Endothelial cell of umbilical vein (primary cell): ENCODE results near the gene CNTLN. TPM values are rescaled to one million over a fixed set of nuclear protein-coding genes. Genes with fewer than 3 reads are reported as not detected.
"Not testable (repeated sequence)": the region's sequence is repeated elsewhere in the genome, so short reads cannot be mapped to it uniquely, and the experiment has no call there.

Experiments used
- BruUV-seq: library from RNA; stranded (reverse); fragments of 400-500 nt; replicated peaks from 2 replicates; lab custom pipeline; 2021; lab: Mats Ljungman, UMichigan
- CTCF ChIA-PET: fragments of 300-600, 350-600 bp; sonication (Branson Sonifier 250); formaldehyde crosslinking; loops from one replicate; lab custom pipeline; 2021; ENCODE audit warnings: antibody characterized with exemption, inconsistent platforms; lab: Charles Lee
- POLR2A ChIA-PET: fragments of 300-600, 350-600 bp; sonication (Branson Sonifier 250); formaldehyde crosslinking; loops from one replicate; lab custom pipeline; 2021; ENCODE audit warnings: antibody characterized with exemption, inconsistent platforms; lab: Charles Lee
- DNase-seq: peaks from one replicate; pipeline ENCODE4 v3.0.0-alpha.2; 2011; ENCODE audit warnings: low read depth, low spot score
- FAIRE-seq: peaks from 2 replicates; lab custom pipeline; 2011; peaks lifted over from hg19 to GRCh38; lab: Jason Lieb, UNC
- H2AFZ ChIP-seq: 2 replicates; pipeline ENCODE4 v1.6.0; 2012; ENCODE audit warnings: low read depth, low read length, control low read depth, inconsistent platforms
- H3K27ac ChIP-seq: 2 replicates; pipeline ENCODE4 v1.5.1; 2011; ENCODE audit warnings: low read depth, mild to moderate bottlenecking, control low read depth, low read length, moderate library complexity; ENCODE audit not compliant: insufficient read depth
- H3K27me3 ChIP-seq, 2 experiments: 2 replicates each; pipeline versions ENCODE4 v1.6.0 to v1.6.1; 2011; ENCODE audit warnings: low read length in 2 of 2, mixed read lengths in 1 of 2; ENCODE audit not compliant: control insufficient read depth in 2 of 2, insufficient read depth in 2 of 2
- H3K36me3 ChIP-seq, 2 experiments: 2 replicates in 1 of 2; 3 replicates in 1 of 2; pipeline ENCODE4 v1.5.1; 2011; ENCODE audit warnings: low read length in 2 of 2, mild to moderate bottlenecking in 1 of 2, moderate library complexity in 1 of 2; ENCODE audit not compliant: control insufficient read depth in 2 of 2, insufficient read depth in 2 of 2; ENCODE audit errors: extremely low read depth in 1 of 2
- H3K4me1 ChIP-seq: 3 replicates; pipeline ENCODE4 v1.5.1; 2011; ENCODE audit warnings: mild to moderate bottlenecking, low read length; ENCODE audit not compliant: control insufficient read depth, insufficient read depth; ENCODE audit errors: extremely low read depth
- H3K4me2 ChIP-seq: 2 replicates; pipeline ENCODE4 v1.6.1; 2011; ENCODE audit warnings: low read length, control low read depth, mixed read lengths; ENCODE audit not compliant: insufficient read depth
- H3K4me3 ChIP-seq, 3 experiments: fragments of 200-600 bp in 1 of 3; sonication (generic), shearing (Covaris generic) in 1 of 3; replicated peaks in 1 of 3; 2 replicates each; pipeline ENCODE4 v1.5.1; 2011 to 2016; ENCODE audit warnings: control low read depth in 3 of 3, low read length in 3 of 3, mild to moderate bottlenecking in 2 of 3, inconsistent platforms in 1 of 3, low read depth in 1 of 3, moderate library complexity in 1 of 3; ENCODE audit not compliant: insufficient read depth in 1 of 3
- H3K79me2 ChIP-seq: 2 replicates; pipeline ENCODE4 v1.6.0; 2012; ENCODE audit warnings: low read length, inconsistent platforms; ENCODE audit not compliant: control insufficient read depth, insufficient read depth
- H3K9ac ChIP-seq: replicated peaks from 2 replicates; pipeline ENCODE3; 2011; ENCODE audit warnings: low read length, control low read depth; ENCODE audit not compliant: insufficient read depth; ENCODE audit errors: extremely low read depth
- H3K9me1 ChIP-seq: replicated peaks from 3 replicates; pipeline ENCODE4 v1.6.0; 2011; ENCODE audit warnings: mild to moderate bottlenecking, low read length; ENCODE audit not compliant: control insufficient read depth, insufficient read depth; ENCODE audit errors: extremely low read depth
- H3K9me3 ChIP-seq: replicated peaks from 2 replicates; pipeline ENCODE4 v1.5.1; 2012; ENCODE audit warnings: low read length, inconsistent platforms; ENCODE audit not compliant: control insufficient read depth, insufficient read depth
- H4K20me1 ChIP-seq: replicated peaks from 2 replicates; pipeline ENCODE3; 2011; ENCODE audit warnings: mild to moderate bottlenecking, low read length; ENCODE audit not compliant: control insufficient read depth, insufficient read depth; ENCODE audit errors: extremely low read depth
- CTCF ChIP-seq, 2 donors: IDR thresholded peaks; 1 replicate in 1 of 2; 2 replicates in 1 of 2; pipeline ENCODE4 v1.5.1; 2011; ENCODE audit warnings: low read length in 2 of 2, mild to moderate bottlenecking in 2 of 2, moderate library complexity in 2 of 2, control low read depth in 1 of 2, inconsistent platforms in 1 of 2, low read depth in 1 of 2; ENCODE audit not compliant: insufficient read depth in 1 of 2; ENCODE audit errors: extremely low read depth in 1 of 2
- EZH2 ChIP-seq: IDR thresholded peaks from 2 replicates; pipeline ENCODE4 v1.6.1; 2012; ENCODE audit warnings: borderline replicate concordance, low read depth, mild to moderate bottlenecking, moderate library complexity, low read length, inconsistent platforms; ENCODE audit not compliant: severe bottlenecking
- FOS ChIP-seq: IDR thresholded peaks from 2 replicates; pipeline ENCODE4 v1.6.1; 2011; ENCODE audit warnings: mild to moderate bottlenecking, low read length, moderate library complexity, borderline replicate concordance; ENCODE audit not compliant: insufficient read depth
- GATA2 ChIP-seq: IDR thresholded peaks from 2 replicates; pipeline ENCODE4 v1.7.0; 2011; ENCODE audit warnings: low read depth, mild to moderate bottlenecking, moderate library complexity, mixed read lengths, low read length; ENCODE audit not compliant: insufficient read length, insufficient read depth
- JUN ChIP-seq: IDR thresholded peaks from 2 replicates; pipeline ENCODE4 v1.6.1; 2011; ENCODE audit warnings: borderline replicate concordance, low read depth; ENCODE audit not compliant: insufficient read length, insufficient read depth
- MAX ChIP-seq: IDR thresholded peaks from 2 replicates; pipeline ENCODE4 v1.6.1; 2011; ENCODE audit not compliant: insufficient read depth, insufficient read length
- MYC ChIP-seq: IDR thresholded peaks from one replicate; pipeline ENCODE4 v1.6.1; 2011; ENCODE audit warnings: mild to moderate bottlenecking, low read depth, low read length
- POLR2A ChIP-seq: IDR thresholded peaks from 2 replicates; pipeline ENCODE4 v1.6.1; 2012; ENCODE audit warnings: low read depth, mild to moderate bottlenecking, control low read depth, low read length
- POLR2AphosphoS5 ChIP-seq: IDR thresholded peaks from 2 replicates; pipeline ENCODE4 v1.6.1; 2012; ENCODE audit warnings: low read depth, mild to moderate bottlenecking, control low read depth, low read length, moderate library complexity; ENCODE audit not compliant: insufficient read depth
- dilution Hi-C: fragments of 300-500 bp; cut with MboI; formaldehyde crosslinking; loops from one replicate; pipeline ENCODE4 v1.15.0; 2019; ENCODE audit warnings: low sequenced_read_pairs; ENCODE audit not compliant: extremely low pct_ligation_motif_present
- intact Hi-C: fragments of 100-400 bp; cut with micrococcal nuclease; formaldehyde crosslinking; loops from one replicate; pipeline ENCODE4 v1.10.0; 2022
- polyA plus RNA-seq, 4 experiments: library from polyadenylated mRNA; depleted of rRNA in 3 of 4; stranded (reverse) in 3 of 4; unstranded in 1 of 4; fragments of >200 nt; gene quantifications; 2 replicates each; pipeline versions ENCODE4 v1.2.1 to v1.2.3, GENCODE V29; 2011 to 2012; ENCODE audit warnings: missing spikeins in 1 of 4
- total RNA-seq: library from RNA; stranded (reverse); gene quantifications from 2 replicates; pipeline ENCODE4 v1.2.3, GENCODE V29; 2021

CNTLN gene
- total and polyA plus RNA-seq, 2 donors (not counting 3 experiments of a cell fraction or from before 2014, with no cell fraction given): 3.5 to 15.8 TPM

DNA sequence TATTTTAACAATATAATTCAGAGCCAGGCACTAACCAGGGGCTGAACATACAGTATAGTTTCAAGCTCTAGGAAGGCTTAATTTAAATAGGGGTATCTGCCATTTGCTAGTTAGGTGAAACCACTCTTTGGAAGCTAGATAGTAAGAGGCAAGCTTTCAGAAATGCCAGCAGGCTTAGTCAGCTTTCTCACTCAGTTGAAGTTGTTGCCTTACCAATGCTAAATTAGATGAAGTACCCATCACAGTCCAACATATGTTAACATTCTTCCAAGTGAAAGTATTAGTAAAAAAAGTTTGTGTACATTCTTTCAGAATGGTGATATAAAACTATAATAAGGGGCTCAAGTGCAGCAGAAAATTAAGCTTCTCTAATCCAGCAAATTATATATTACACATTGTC is 215.0 kb downstream of the CNTLN start:
- no peaks in the 10 kb centered on the region for H3K36me3 ChIP-seq
- no peaks in the 10 kb centered on the region for H3K9me3 ChIP-seq
- H3K4me3 ChIP-seq: no peak overlapping the region
- no peak overlapping the region for H3K27ac ChIP-seq
- TF ChIP-seq CTCF (IDR thresholded peaks at IDR 0.05; ENCODE audit: extremely low read depth in 1 of 2, insufficient read depth in 1 of 2, low read depth in 1 of 2, low read length in 2 of 2) (no peak), MYC (no peak), POLR2A (no peak), POLR2AphosphoS5 (no peak), JUN (no peak), GATA2 (no peak), FOS (no peak), MAX (no peak), EZH2 (no peak)
- no peaks in the 10 kb centered on the region for H3K4me1 ChIP-seq
- H3K4me2 ChIP-seq: no peak overlapping the region
- intact Hi-C loops (no loop called here), dilution Hi-C loops (no loop called here)
- CTCF ChIA-PET: interaction anchor here (1.2 kb wide), 1 partner anchor 13 kb away, joined by 3 read pairs; no protein-coding TSS in a partner anchor
- no peak overlapping the region for H3K9ac ChIP-seq
- H3K27me3 ChIP-seq: no peaks in the 10 kb centered on the region
- H2AFZ ChIP-seq: no peak overlapping the region
- FAIRE-seq: no peak
- no TSS peak for BruUV-seq
- H3K79me2 ChIP-seq: no peaks in the 10 kb centered on the region
- no peaks in the 10 kb centered on the region for H4K20me1 ChIP-seq
- no peak for DNase-seq
- POLR2A ChIA-PET: no interaction called here
- no peaks in the 10 kb centered on the region for H3K9me1 ChIP-seq

- H3K27me3 ChIP-seq, POLR2A ChIA-PET, H3K9me3 ChIP-seq, dilution Hi-C loops, H4K20me1 ChIP-seq, H3K4me3 ChIP-seq, H3K9ac ChIP-seq, H3K79me2 ChIP-seq, BruUV-seq, H3K36me3 ChIP-seq, H3K9me1 ChIP-seq, intact Hi-C loops, FAIRE-seq, H3K27ac ChIP-seq, H2AFZ ChIP-seq, H3K4me2 ChIP-seq, H3K4me1 ChIP-seq, DNase-seq: not testable (repeated sequence)
- CTCF ChIA-PET: interaction anchor here (1.1 kb wide), 1 partner anchor 12 kb away, joined by 3 read pairs; no protein-coding TSS in a partner anchor
Observed at GRCh38 chr9:17354006-17354405, 219.2 kb downstream of the CNTLN start.
